Gastrocnemius medialis (tissue), 4 donors: ENCODE results near the gene SLC26A9. TPM values are rescaled to one million over a fixed set of nuclear protein-coding genes. Genes with fewer than 3 reads are reported as not detected.
"Not testable (repeated sequence)": the region's sequence is repeated elsewhere in the genome, so short reads cannot be mapped to it uniquely, and the experiment has no call there.

Experiments used
- ATAC-seq, 2 donors: fragments of 150-250 bp; one replicate each; pipeline ENCODE4 v1.9.1; 2016
- DNase-seq, 2 donors: peaks; one replicate each; pipeline ENCODE4 v3.0.0-alpha.2; 2019
- H3K27ac ChIP-seq, 4 donors: fragments of 200-600 bp; sonication (generic); 1 replicate in 1 of 4; 2 replicates in 3 of 4; pipeline ENCODE4 v1.5.1; 2016 to 2018; ENCODE audit warnings: mild to moderate bottlenecking in 2 of 4, moderate library complexity in 1 of 4
- H3K27me3 ChIP-seq, 3 donors: fragments of 200-600 bp; sonication (generic) in 2 of 3; 1 replicate in 1 of 3; 2 replicates in 2 of 3; pipeline versions ENCODE4 v1.5.1 to v1.6.0; 2016 to 2019; ENCODE audit warnings: mild to moderate bottlenecking in 1 of 3, moderate library complexity in 1 of 3
- H3K36me3 ChIP-seq, 2 donors: fragments of 200-600 bp; sonication (generic) in 1 of 2; one replicate each; pipeline ENCODE4 v1.5.1; 2017 to 2018
- H3K4me1 ChIP-seq, 2 donors: fragments of 200-600 bp; sonication (generic) in 1 of 2; one replicate each; pipeline ENCODE4 v1.5.1; 2016 to 2017; ENCODE audit warnings: mild to moderate bottlenecking in 2 of 2
- H3K4me3 ChIP-seq, 4 donors: fragments of 200-600 bp; sonication (generic) in 3 of 4; 1 replicate in 1 of 4; 2 replicates in 3 of 4; pipeline ENCODE4 v1.5.1; 2016 to 2019; ENCODE audit warnings: mild to moderate bottlenecking in 2 of 4
- H3K9me3 ChIP-seq, 3 donors: fragments of 200-600 bp; sonication (generic) in 2 of 3; 1 replicate in 1 of 3; 2 replicates in 2 of 3; pipeline ENCODE4 v1.5.1; 2016 to 2019
- CTCF ChIP-seq, 5 experiments: fragments of 450-650 bp in 3 of 5; fragments of 200-600 bp in 2 of 5; sonication (generic) in 2 of 5; IDR thresholded peaks in 4 of 5; conservative IDR thresholded peaks in 1 of 5; 1 replicate in 4 of 5; 2 replicates in 1 of 5; pipeline ENCODE4 v1.5.1; 2016 to 2019; ENCODE audit warnings: antibody characterized with exemption in 5 of 5, mild to moderate bottlenecking in 3 of 5, moderate library complexity in 3 of 5
- POLR2A ChIP-seq, 2 donors: fragments of 450-650 bp; IDR thresholded peaks; one replicate each; pipeline ENCODE4 v1.6.1; 2017; ENCODE audit warnings: antibody characterized with exemption in 2 of 2, mild to moderate bottlenecking in 2 of 2, moderate library complexity in 2 of 2
- in situ Hi-C, 4 donors: fragments of 200-750 bp; cut with MboI; loops; one replicate each; pipeline versions ENCODE4 v1.15.0 to v1.8.0; 2017; ENCODE audit warnings: low sequenced_read_pairs in 4 of 4
- intact Hi-C: fragments of 100-400 bp; cut with DNase I; formaldehyde crosslinking; loops from one replicate; pipeline ENCODE4 v1.15.1; 2023; ENCODE audit warnings: low total_unique reads
- total RNA-seq, 4 donors: library from RNA; depleted of rRNA; stranded (reverse); fragments of >200 nt; gene quantifications; one replicate each; pipeline versions ENCODE4 v1.1.0 to v1.2.3, GENCODE V29; 2016

The SLC26A9 gene
- total RNA-seq, 4 donors from 2014 or later, result 0.10 to 0.32 (median 0.26) TPM

- Histone ChIP-seq H3K36me3 (no peaks in the 10 kb centered on the region), H3K27ac (peak overlapping the region in 3 of 4 donors; percentile 55 to 73 (median 64)), H3K4me1 (peaks cover 23 to 36% of the 10 kb centered on the region in 2 donors), H3K27me3 (no peaks in the 10 kb centered on the region), H3K9me3 (no peaks in the 10 kb centered on the region), H3K4me3 (no peak overlapping the region)
- ATAC-seq, result peak in 1 of 2 donors; percentile 37
- DNase-seq, result peak in 1 of 2 donors; percentile 40
- TF ChIP-seq CTCF (IDR thresholded peaks at IDR 0.05 in 4 of 5, conservative IDR thresholded peaks at IDR 0.05 in 1 of 5), result no peak
- TF ChIP-seq POLR2A (IDR thresholded peaks at IDR 0.05), result no peak
- intact Hi-C loops (no loop called here), in situ Hi-C loops (loop anchor here (10.0 to 25.0 kb wide), 5 partner anchors 71 to 199 kb away; partner anchors contain the start of genes AVPR1B (in 1 of the 4) and RAB29 (in 1 of the 4))
These were observed 29.7 kb downstream of the SLC26A9 start for GRCh38 chr1:205913451-205914154.

DNA sequence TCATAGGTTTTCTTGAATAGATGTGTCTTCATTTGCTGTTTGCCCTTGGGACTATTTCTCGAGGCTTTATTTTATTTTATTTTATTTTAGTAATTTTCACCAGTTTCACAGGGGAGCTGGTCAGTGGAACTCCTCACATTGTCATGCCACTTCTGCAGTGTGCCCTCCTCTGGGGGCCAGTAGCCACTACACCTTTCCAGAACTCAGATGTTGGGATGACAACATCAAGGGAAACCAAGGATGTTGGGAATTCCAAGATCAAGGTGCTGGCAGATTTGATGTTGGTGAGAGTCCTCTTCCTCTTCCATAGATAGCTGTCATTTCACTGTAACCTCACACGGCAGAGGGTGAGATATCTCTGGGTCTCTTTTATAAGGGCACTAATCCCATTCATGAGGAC lies 35.5 kb downstream of the SLC26A9 start:
- Histone ChIP-seq H3K4me1 (no peaks in the 10 kb centered on the region), H3K27ac (no peak overlapping the region), H3K4me3 (no peak overlapping the region), H3K27me3 (no peaks in the 10 kb centered on the region), H3K36me3 (no peaks in the 10 kb centered on the region), H3K9me3 (no peaks in the 10 kb centered on the region)
- intact Hi-C loops, result no loop called here
- DNase-seq (no peak), ATAC-seq (no peak)
- TF ChIP-seq POLR2A (IDR thresholded peaks at IDR 0.05) (no peak), CTCF (IDR thresholded peaks at IDR 0.05 in 4 of 5, conservative IDR thresholded peaks at IDR 0.05 in 1 of 5) (peak in 4 of 5 experiments; percentile 18 to 48 (median 32))
- in situ Hi-C loops, result loop anchor here in 2 of 4 donors (5.0 to 25.0 kb wide), 3 partner anchors 115 to 205 kb away; partner anchors contain the start of genes AVPR1B (in 1 of the 2) and RAB29 (in 1 of the 2)

GRCh38 chr1:205905095-205905494 lies 38.2 kb downstream of the SLC26A9 start:
- H3K36me3 ChIP-seq, H3K4me1 ChIP-seq, intact Hi-C loops, H3K9me3 ChIP-seq, H3K27ac ChIP-seq, DNase-seq, H3K27me3 ChIP-seq, ATAC-seq, H3K4me3 ChIP-seq: not testable (repeated sequence)
- in situ Hi-C loops, result loop anchor here in 2 of 4 donors (5.0 to 25.0 kb wide), 3 partner anchors 113 to 207 kb away; partner anchors contain the start of genes AVPR1B (in 1 of the 2) and RAB29 (in 1 of the 2)

DNA sequence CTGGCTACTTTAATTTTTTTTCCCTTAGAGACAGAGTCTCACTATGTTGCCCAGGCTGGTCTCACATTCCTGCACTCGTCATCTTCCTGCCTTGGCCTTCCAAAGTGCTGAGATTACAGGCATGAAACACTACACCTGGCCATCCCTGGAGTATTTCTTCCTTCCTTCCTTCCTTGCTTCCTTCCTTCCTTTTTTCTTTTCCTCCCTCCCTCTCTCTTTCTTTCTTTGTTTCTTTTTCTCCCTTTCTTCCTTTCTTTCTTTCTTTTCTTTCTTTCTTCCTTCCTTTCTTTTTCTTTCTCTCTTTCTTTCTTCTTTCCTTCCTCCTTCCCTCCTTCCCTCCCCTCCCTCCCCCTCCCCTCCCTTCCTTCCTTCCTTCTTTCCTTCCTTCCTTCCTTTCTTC lies 46.9 kb downstream of the SLC26A9 start:
- Histone ChIP-seq H3K36me3 (no peaks in the 10 kb centered on the region), H3K4me3 (no peak overlapping the region), H3K27ac (no peak overlapping the region), H3K27me3 (no peaks in the 10 kb centered on the region), H3K4me1 (no peaks in the 10 kb centered on the region), H3K9me3 (no peaks in the 10 kb centered on the region)
- no peak for TF ChIP-seq POLR2A (IDR thresholded peaks at IDR 0.05)
- no peak for TF ChIP-seq CTCF (IDR thresholded peaks at IDR 0.05 in 4 of 5, conservative IDR thresholded peaks at IDR 0.05 in 1 of 5)
- DNase-seq (no peak), ATAC-seq (no peak)
- in situ Hi-C loops, result no loop called here
- intact Hi-C loops, result no loop called here

GRCh38 chr1:205894119-205894518 lies 49.1 kb downstream of the SLC26A9 start:
- H3K27ac ChIP-seq, H3K9me3 ChIP-seq, H3K36me3 ChIP-seq, H3K4me1 ChIP-seq, ATAC-seq, H3K4me3 ChIP-seq, intact Hi-C loops, DNase-seq, in situ Hi-C loops, H3K27me3 ChIP-seq: not testable (repeated sequence)

DNA sequence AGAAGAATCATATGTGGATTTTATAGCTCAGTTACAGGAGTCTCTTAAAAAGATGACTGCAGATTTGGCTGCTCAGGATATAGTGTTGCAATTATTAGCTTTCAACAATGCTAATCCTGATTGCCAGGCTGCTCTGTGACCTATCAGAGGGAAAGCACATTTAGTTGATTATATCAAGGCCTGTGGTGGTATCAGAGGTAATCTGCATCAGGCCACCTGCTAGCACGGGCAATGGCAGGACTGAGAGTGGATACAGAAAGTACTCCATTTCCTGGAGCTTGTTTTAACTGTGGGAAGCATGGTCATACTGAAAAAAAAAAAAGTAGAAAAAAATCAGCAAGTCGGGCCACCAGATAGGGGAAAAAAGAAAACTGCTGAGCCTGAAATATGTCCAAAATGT lies 51.1 kb downstream of the SLC26A9 start:
- DNase-seq, H3K27me3 ChIP-seq, H3K4me1 ChIP-seq, intact Hi-C loops, ATAC-seq, H3K36me3 ChIP-seq, H3K27ac ChIP-seq, H3K9me3 ChIP-seq, in situ Hi-C loops, H3K4me3 ChIP-seq: not testable (repeated sequence)

DNA sequence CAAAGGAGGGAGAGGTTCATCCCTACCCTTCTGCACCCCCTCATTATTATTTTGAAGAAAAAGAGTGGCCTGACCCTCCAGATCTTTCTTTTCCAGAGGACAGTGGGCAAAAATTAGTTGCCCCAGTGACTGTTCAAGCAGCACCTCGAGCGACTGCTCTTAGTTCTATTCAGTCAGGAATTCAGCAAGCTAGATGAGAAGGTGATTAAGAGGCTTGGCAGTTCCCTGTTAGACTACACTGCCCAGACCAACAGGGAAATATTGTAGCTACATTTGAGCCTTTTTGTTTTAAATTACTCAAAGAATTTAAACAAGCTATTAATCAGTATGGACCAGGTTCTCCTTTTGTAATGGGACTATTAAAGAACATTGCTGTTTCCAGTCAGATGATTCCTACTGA lies 51.8 kb downstream of the SLC26A9 start:
- H3K4me3 ChIP-seq, H3K4me1 ChIP-seq, intact Hi-C loops, H3K27me3 ChIP-seq, H3K27ac ChIP-seq, H3K9me3 ChIP-seq, H3K36me3 ChIP-seq, DNase-seq, ATAC-seq, in situ Hi-C loops: not testable (repeated sequence)

DNA sequence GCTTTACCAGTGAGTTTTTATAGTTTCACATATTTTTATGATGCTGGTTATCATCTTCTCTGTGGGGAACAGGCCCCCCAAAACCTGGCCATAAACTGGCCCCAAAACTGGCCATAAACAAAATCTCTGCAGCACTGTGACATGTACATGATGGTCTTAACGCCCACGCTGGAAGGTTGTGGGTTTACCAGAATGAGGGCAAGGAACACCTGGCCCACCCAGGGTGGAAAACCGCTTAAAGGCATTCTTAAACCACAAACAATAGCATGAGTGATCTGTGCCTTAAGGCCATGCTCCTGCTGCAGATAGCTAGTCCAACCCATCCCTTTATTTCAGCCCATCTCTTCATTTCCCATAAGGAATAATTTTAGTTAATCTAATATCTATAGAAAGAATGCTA lies 52.6 kb downstream of the SLC26A9 start:
- H3K4me3 ChIP-seq, in situ Hi-C loops: not testable (repeated sequence)

GRCh38 chr1:205889706-205890105 lies 53.5 kb downstream of the SLC26A9 start:
- H3K9me3 ChIP-seq, H3K27me3 ChIP-seq, H3K27ac ChIP-seq, ATAC-seq, in situ Hi-C loops, H3K4me3 ChIP-seq, intact Hi-C loops, H3K4me1 ChIP-seq, DNase-seq, H3K36me3 ChIP-seq: not testable (repeated sequence)

More for the DNA sequence above, 52.6 kb downstream of the SLC26A9 start:
- H3K9me3 ChIP-seq, H3K4me1 ChIP-seq, ATAC-seq, H3K27me3 ChIP-seq, DNase-seq, H3K36me3 ChIP-seq, intact Hi-C loops, H3K27ac ChIP-seq: not testable (repeated sequence)
